HCT116 (cell line): ENCODE data around the gene MAPK4.

Experiments used
- POLR2AphosphoS5 ChIP-seq: IDR thresholded peaks from 2 replicates; pipeline ENCODE4 v1.6.1; 2011; ENCODE audit warnings: mild to moderate bottlenecking, low read depth, low read length, moderate library complexity
- ZFX ChIP-seq: fragments of 450-650 bp; IDR thresholded peaks from 2 replicates; pipeline ENCODE4 v1.6.1; 2017

DNA sequence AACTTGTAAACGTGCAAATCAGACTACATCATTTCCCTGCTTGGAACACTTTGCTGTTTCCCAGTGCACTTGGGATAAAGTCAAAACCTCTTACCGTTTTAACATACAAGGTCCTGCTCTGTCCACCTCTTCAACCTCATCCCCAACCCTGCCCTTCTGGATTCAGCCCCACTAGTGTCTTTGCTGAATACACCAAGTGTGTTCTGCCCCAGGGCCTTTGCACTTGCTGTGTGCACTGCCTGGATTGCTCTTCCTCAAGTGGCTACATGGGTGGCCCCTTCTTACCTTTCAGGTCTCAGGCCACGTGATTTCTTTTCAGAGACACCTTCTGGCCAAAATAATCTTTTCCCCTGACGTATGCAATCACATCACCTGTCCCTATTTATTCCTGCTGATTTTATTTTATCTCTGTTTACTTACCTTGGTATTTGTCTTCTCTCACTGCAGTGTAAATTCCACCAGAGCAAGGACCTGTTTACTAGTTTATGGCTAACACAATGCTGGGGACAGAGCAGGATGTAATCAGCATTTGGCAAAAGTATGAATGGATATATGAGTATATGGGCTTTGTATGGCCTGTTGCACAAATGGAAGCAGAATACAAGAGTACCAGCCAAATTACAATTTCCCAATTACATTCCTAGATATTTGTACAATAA is 63.9 kb downstream of the MAPK4 start:
- no peak for TF ChIP-seq POLR2AphosphoS5
- no peak for TF ChIP-seq ZFX
